Liver (tissue), 9 donors: ENCODE data around the gene LATS2. TPM values are rescaled to one million over a fixed set of nuclear protein-coding genes. Genes with fewer than 3 reads are reported as not detected.
A peak's percentile ranks its signal among the peaks of the same experiment; 100 is the strongest.
"Not testable (repeated sequence)": the region's sequence is repeated elsewhere in the genome, so short reads cannot be mapped to it uniquely, and the experiment has no call there.

Experiments used
- DNase-seq: peaks from one replicate; pipeline ENCODE4 v3.0.0-alpha.2; 2017; ENCODE audit warnings: low spot score
- H3K27ac ChIP-seq, 2 donors: one replicate each; pipeline ENCODE4 v1.7.0; 2013; ENCODE audit warnings: inconsistent platforms in 2 of 2, low read length in 2 of 2, control low read depth in 1 of 2, low read depth in 1 of 2, mild to moderate bottlenecking in 1 of 2
- H3K27me3 ChIP-seq, 4 donors: one replicate each; pipeline versions ENCODE4 v1.6.1 to v1.7.0; 2013; ENCODE audit warnings: low read length in 3 of 4, inconsistent platforms in 1 of 4, mild to moderate bottlenecking in 1 of 4, moderate library complexity in 1 of 4; ENCODE audit not compliant: control insufficient read depth in 4 of 4, insufficient read depth in 4 of 4
- H3K36me3 ChIP-seq, 4 donors: one replicate each; pipeline versions ENCODE4 v1.6.1 to v1.7.0; 2013; ENCODE audit warnings: low read length in 3 of 4, mild to moderate bottlenecking in 3 of 4, low read depth in 1 of 4, moderate library complexity in 1 of 4; ENCODE audit not compliant: control insufficient read depth in 4 of 4, insufficient read depth in 3 of 4
- H3K4me1 ChIP-seq, 4 donors: one replicate each; pipeline versions ENCODE4 v1.6.1 to v1.7.0; 2013; ENCODE audit warnings: low read length in 3 of 4, mild to moderate bottlenecking in 3 of 4, moderate library complexity in 1 of 4; ENCODE audit not compliant: control insufficient read depth in 4 of 4, insufficient read depth in 4 of 4
- H3K4me3 ChIP-seq, 3 donors: one replicate each; pipeline versions ENCODE4 v1.6.1 to v1.7.0; 2013; ENCODE audit warnings: low read length in 3 of 3, control low read depth in 1 of 3, low read depth in 1 of 3, mild to moderate bottlenecking in 1 of 3
- H3K9ac ChIP-seq, 2 donors: one replicate each; pipeline ENCODE4 v1.7.0; 2013; ENCODE audit warnings: low read length in 2 of 2, mild to moderate bottlenecking in 2 of 2, moderate library complexity in 2 of 2, control low read depth in 1 of 2, low read depth in 1 of 2
- H3K9me3 ChIP-seq, 4 donors: one replicate each; pipeline versions ENCODE4 v1.6.1 to v1.7.0; 2013; ENCODE audit warnings: low read length in 3 of 4; ENCODE audit not compliant: control insufficient read depth in 4 of 4
- ATF3 ChIP-seq: IDR thresholded peaks from 2 replicates; pipeline ENCODE4 v1.6.1; 2016; ENCODE audit warnings: antibody characterized with exemption
- CTCF ChIP-seq: fragments of 150-350 bp; IDR thresholded peaks from 2 replicates; pipeline ENCODE4 v1.5.1; 2017; ENCODE audit warnings: improper control_type of control experiment, low read depth, low read length; ENCODE audit not compliant: missing input control
- EGR1 ChIP-seq, 2 donors: IDR thresholded peaks; 2 replicates each; pipeline ENCODE4 v1.6.1; 2016 to 2018; ENCODE audit warnings: antibody characterized with exemption in 2 of 2, low read depth in 2 of 2
- FOXA1 ChIP-seq: IDR thresholded peaks from 2 replicates; pipeline ENCODE4 v1.6.1; 2016; ENCODE audit warnings: antibody characterized with exemption
- GABPA ChIP-seq, 2 donors: IDR thresholded peaks in 1 of 2; conservative IDR thresholded peaks in 1 of 2; 2 replicates each; pipeline ENCODE4 v1.6.1; 2016; ENCODE audit warnings: antibody characterized with exemption in 2 of 2, mild to moderate bottlenecking in 1 of 2, moderate library complexity in 1 of 2
- HNF4A ChIP-seq, 2 donors: conservative IDR thresholded peaks; 2 replicates each; pipeline ENCODE4 v1.6.1; 2016; ENCODE audit warnings: antibody characterized with exemption in 2 of 2, mild to moderate bottlenecking in 2 of 2
- HNF4G ChIP-seq: IDR thresholded peaks from 2 replicates; pipeline ENCODE4 v1.6.1; 2016; ENCODE audit warnings: antibody characterized with exemption
- JUND ChIP-seq, 2 donors: IDR thresholded peaks; 2 replicates each; pipeline ENCODE4 v1.6.1; 2016; ENCODE audit warnings: antibody characterized with exemption in 2 of 2
- MAX ChIP-seq: IDR thresholded peaks from 2 replicates; pipeline ENCODE4 v1.6.1; 2016; ENCODE audit warnings: antibody characterized with exemption
- NR2F2 ChIP-seq: IDR thresholded peaks from 2 replicates; pipeline ENCODE4 v1.6.1; 2016; ENCODE audit warnings: antibody characterized with exemption
- RAD21 ChIP-seq, 2 donors: IDR thresholded peaks; 2 replicates each; pipeline ENCODE4 v1.6.1; 2016; ENCODE audit warnings: antibody characterized with exemption in 2 of 2, mild to moderate bottlenecking in 2 of 2
- REST ChIP-seq: IDR thresholded peaks from 2 replicates; pipeline ENCODE4 v1.6.1; 2016; ENCODE audit warnings: antibody characterized with exemption, mild to moderate bottlenecking
- SP1 ChIP-seq: IDR thresholded peaks from 2 replicates; pipeline ENCODE4 v1.6.1; 2018; ENCODE audit warnings: antibody characterized with exemption, mild to moderate bottlenecking
- TAF1 ChIP-seq: conservative IDR thresholded peaks from 2 replicates; pipeline ENCODE4 v1.6.1; 2016; ENCODE audit warnings: antibody characterized with exemption, mild to moderate bottlenecking
- YY1 ChIP-seq: IDR thresholded peaks from 2 replicates; pipeline ENCODE4 v1.6.1; 2016; ENCODE audit warnings: antibody characterized with exemption, mild to moderate bottlenecking
- WGBS: extraction: QIAGEN DNeasy Blood & Tissue Kit; methylation state at CpG from one replicate; pipeline ENCODE4 v1.1.7; 2013; 5-methylcytosine and 5-hydroxymethylcytosine counted together
- polyA plus RNA-seq, 2 donors: library from polyadenylated mRNA; stranded (reverse) in 1 of 2; unstranded in 1 of 2; fragments of 200-250 nt in 1 of 2; fragments of >200 nt in 1 of 2; fragmentation: Nextera tagmentation in 1 of 2; extraction: Ambion mirVana in 1 of 2; gene quantifications; one replicate each; pipeline versions ENCODE4 v1.2.1 to v1.2.3, GENCODE V29; 2013 to 2015
- total RNA-seq, 2 donors: library from RNA; depleted of rRNA; stranded (reverse); fragments of >200 nt; gene quantifications; one replicate each; pipeline ENCODE4 v1.2.3, GENCODE V29; 2014
- donor health status: healthy.
- donor health status: healthy.
- donor health status: healthy.
- donor health status: healthy.
- donor health status: healthy.

LATS2 gene
- total and polyA plus RNA-seq, 4 donors, result 1.6 to 7.0 (median 4.4) TPM

- TF ChIP-seq HNF4A (conservative IDR thresholded peaks at IDR 0.05) (peak; percentile 34 to 48), ATF3 (no peak), FOXA1 (peak; percentile 45), NR2F2 (no peak), TAF1 (no peak), GABPA (IDR thresholded peaks at IDR 0.05 in 1 of 2, conservative IDR thresholded peaks at IDR 0.05 in 1 of 2) (no peak), HNF4G (no peak)
Measured at GRCh38 chr13:20953245-20953931, 108.0 kb downstream of the LATS2 start (continued).

GRCh38 chr13:20952838-20953237 lies 108.5 kb downstream of the LATS2 start:
- Histone ChIP-seq H3K4me1 (peaks cover 0 to 8% (median 3%) of the 10 kb centered on the region in 4 donors), H3K9ac (no peak overlapping the region), H3K27me3 (no peaks in the 10 kb centered on the region), H3K4me3 (no peak overlapping the region), H3K9me3 (no peaks in the 10 kb centered on the region), H3K27ac (no peak overlapping the region), H3K36me3 (no peaks in the 10 kb centered on the region)
- WGBS, result 82% methylated on average over 16 of the region's 16 CpGs
- no peak for TF ChIP-seq SP1
- no peak for DNase-seq

GRCh38 chr13:20948001-20948400 lies 113.4 kb downstream of the LATS2 start:
- not testable (repeated sequence) for DNase-seq, H3K4me3 ChIP-seq, H3K4me1 ChIP-seq, H3K27me3 ChIP-seq, H3K9me3 ChIP-seq, H3K27ac ChIP-seq, H3K9ac ChIP-seq, H3K36me3 ChIP-seq
- 74% methylated on average over 3 of the region's 3 CpGs for WGBS

- 22% methylated on average over 29 of the region's 29 CpGs for WGBS
- TF ChIP-seq HNF4A (conservative IDR thresholded peaks at IDR 0.05) (no peak), NR2F2 (no peak), YY1 (no peak), REST (no peak), MAX (no peak), RAD21 (IDR thresholded peaks at IDR 0.05) (no peak), CTCF (no peak), JUND (IDR thresholded peaks at IDR 0.05) (no peak), EGR1 (IDR thresholded peaks at IDR 0.05; ENCODE audit: low read depth in 2 of 2) (no peak), TAF1 (no peak), HNF4G (no peak)
- Histone ChIP-seq H3K27ac (no peak overlapping the region), H3K9ac (no peak overlapping the region), H3K4me1 (peaks cover 0 to 3% (median 0%) of the 10 kb centered on the region in 4 donors), H3K4me3 (no peak overlapping the region), H3K36me3 (no peaks in the 10 kb centered on the region), H3K9me3 (no peaks in the 10 kb centered on the region), H3K27me3 (no peaks in the 10 kb centered on the region)
- DNase-seq, result no peak
Measured at GRCh38 chr13:20945952-20946383, 115.4 kb downstream of the LATS2 start.
